IPS-18a (cell line): ENCODE measurements around the gene C2CD2.

Experiments used
- H3K27ac ChIP-seq: one replicate; pipeline ENCODE4 v1.5.1; 2013; ENCODE audit warnings: low read length
- H3K27me3 ChIP-seq: one replicate; pipeline ENCODE4 v1.6.1; 2013; ENCODE audit warnings: mild to moderate bottlenecking, low read length; ENCODE audit not compliant: control insufficient read depth, insufficient read depth
- H3K36me3 ChIP-seq: one replicate; pipeline ENCODE4 v1.6.1; 2013; ENCODE audit warnings: low read depth, low read length; ENCODE audit not compliant: control insufficient read depth
- H3K4me1 ChIP-seq: one replicate; pipeline ENCODE4 v1.6.1; 2013; ENCODE audit warnings: low read depth, low read length; ENCODE audit not compliant: control insufficient read depth
- H3K4me3 ChIP-seq: one replicate; pipeline ENCODE4 v1.5.1; 2013; ENCODE audit warnings: low read length
- H3K9ac ChIP-seq: one replicate; pipeline ENCODE4 v1.6.1; 2013; ENCODE audit warnings: mild to moderate bottlenecking, low read length, moderate library complexity
- H3K9me3 ChIP-seq: one replicate; pipeline ENCODE4 v1.6.1; 2013; ENCODE audit warnings: low read depth, low read length; ENCODE audit not compliant: control insufficient read depth

Gene C2CD2

GRCh38 chr21:41973861-41974751 lies 20.3 kb upstream of the C2CD2 start:
- no peak overlapping the region for H3K9ac ChIP-seq
- no peak overlapping the region for H3K27ac ChIP-seq
- no peak overlapping the region for H3K4me3 ChIP-seq
- no peaks in the 10 kb centered on the region for H3K4me1 ChIP-seq
- H3K36me3 ChIP-seq = no peaks in the 10 kb centered on the region
- no peaks in the 10 kb centered on the region for H3K9me3 ChIP-seq
- no peaks in the 10 kb centered on the region for H3K27me3 ChIP-seq

GRCh38 chr21:41973427-41973831 lies 19.6 kb upstream of the C2CD2 start:
- H3K4me3 ChIP-seq = no peak overlapping the region
- H3K9ac ChIP-seq = no peak overlapping the region
- no peaks in the 10 kb centered on the region for H3K4me1 ChIP-seq
- no peaks in the 10 kb centered on the region for H3K9me3 ChIP-seq
- no peak overlapping the region for H3K27ac ChIP-seq
- no peaks in the 10 kb centered on the region for H3K27me3 ChIP-seq
- no peaks in the 10 kb centered on the region for H3K36me3 ChIP-seq

GRCh38 chr21:41972511-41973205 lies 18.8 kb upstream of the C2CD2 start:
- no peak overlapping the region for H3K4me3 ChIP-seq
- H3K36me3 ChIP-seq = no peaks in the 10 kb centered on the region
- H3K4me1 ChIP-seq = no peaks in the 10 kb centered on the region
- no peak overlapping the region for H3K9ac ChIP-seq
- no peaks in the 10 kb centered on the region for H3K9me3 ChIP-seq
- H3K27me3 ChIP-seq = no peaks in the 10 kb centered on the region
- no peak overlapping the region for H3K27ac ChIP-seq

- no peaks in the 10 kb centered on the region for H3K4me1 ChIP-seq
Measured at GRCh38 chr21:41971891-41972290, 18.1 kb upstream of the C2CD2 start.

GRCh38 chr21:41970751-41971653 lies 17.2 kb upstream of the C2CD2 start:
- no peaks in the 10 kb centered on the region for H3K27me3 ChIP-seq
- no peak overlapping the region for H3K4me3 ChIP-seq
- no peak overlapping the region for H3K9ac ChIP-seq
- no peak overlapping the region for H3K27ac ChIP-seq
- H3K4me1 ChIP-seq = no peaks in the 10 kb centered on the region
- no peaks in the 10 kb centered on the region for H3K36me3 ChIP-seq
- H3K9me3 ChIP-seq = no peaks in the 10 kb centered on the region

More at GRCh38 chr21:41971891-41972290, 18.1 kb upstream of the C2CD2 start:
- H3K9me3 ChIP-seq = no peaks in the 10 kb centered on the region
- H3K27me3 ChIP-seq = no peaks in the 10 kb centered on the region
- H3K27ac ChIP-seq = no peak overlapping the region
- no peaks in the 10 kb centered on the region for H3K36me3 ChIP-seq
- H3K9ac ChIP-seq = no peak overlapping the region
- H3K4me3 ChIP-seq = no peak overlapping the region

GRCh38 chr21:41970106-41970391 lies 16.2 kb upstream of the C2CD2 start:
- H3K4me1 ChIP-seq = no peaks in the 10 kb centered on the region
- no peak overlapping the region for H3K4me3 ChIP-seq
- H3K9me3 ChIP-seq = no peaks in the 10 kb centered on the region
- no peak overlapping the region for H3K9ac ChIP-seq
- no peak overlapping the region for H3K27ac ChIP-seq
- no peaks in the 10 kb centered on the region for H3K27me3 ChIP-seq
- H3K36me3 ChIP-seq = no peaks in the 10 kb centered on the region

- no peaks in the 10 kb centered on the region for H3K4me1 ChIP-seq
- H3K27ac ChIP-seq = no peak overlapping the region
- no peak overlapping the region for H3K4me3 ChIP-seq
- H3K36me3 ChIP-seq = no peaks in the 10 kb centered on the region
- no peaks in the 10 kb centered on the region for H3K9me3 ChIP-seq
- no peak overlapping the region for H3K9ac ChIP-seq
- no peaks in the 10 kb centered on the region for H3K27me3 ChIP-seq
Measured at GRCh38 chr21:41967708-41968107, 13.9 kb upstream of the C2CD2 start.

GRCh38 chr21:41966872-41967621 lies 13.2 kb upstream of the C2CD2 start:
- Histone ChIP-seq H3K4me3 (no peak overlapping the region), H3K27ac (no peak overlapping the region), H3K9ac (no peak overlapping the region), H3K27me3 (no peaks in the 10 kb centered on the region), H3K36me3 (no peaks in the 10 kb centered on the region), H3K9me3 (no peaks in the 10 kb centered on the region), H3K4me1 (no peaks in the 10 kb centered on the region)

- H3K9ac ChIP-seq = no peak overlapping the region
- H3K4me3 ChIP-seq = no peak overlapping the region
- H3K27ac ChIP-seq = no peak overlapping the region
- H3K36me3 ChIP-seq = no peaks in the 10 kb centered on the region
- no peaks in the 10 kb centered on the region for H3K4me1 ChIP-seq
- no peaks in the 10 kb centered on the region for H3K9me3 ChIP-seq
- no peaks in the 10 kb centered on the region for H3K27me3 ChIP-seq
Measured at GRCh38 chr21:41966041-41966833, 12.4 kb upstream of the C2CD2 start.

- no peak overlapping the region for H3K27ac ChIP-seq
- no peaks in the 10 kb centered on the region for H3K36me3 ChIP-seq
- H3K4me3 ChIP-seq = no peak overlapping the region
- no peaks in the 10 kb centered on the region for H3K4me1 ChIP-seq
- H3K9me3 ChIP-seq = no peaks in the 10 kb centered on the region
- no peak overlapping the region for H3K9ac ChIP-seq
- no peaks in the 10 kb centered on the region for H3K27me3 ChIP-seq
Measured at GRCh38 chr21:41965461-41966013, 11.7 kb upstream of the C2CD2 start.
